ENCODE results near the gene USP3. TPM values are rescaled to one million over a fixed set of nuclear protein-coding genes. Genes with fewer than 3 reads are reported as not detected.
A peak's percentile ranks its signal among the peaks of the same experiment; 100 is the strongest.

Gene USP3
- total and polyA plus RNA-seq, 9 of the 15 experiments (the other 6 are each of a cell fraction or from before 2014, with no cell fraction given): 17.3 to 54.3 (median 34.8) TPM

DNA sequence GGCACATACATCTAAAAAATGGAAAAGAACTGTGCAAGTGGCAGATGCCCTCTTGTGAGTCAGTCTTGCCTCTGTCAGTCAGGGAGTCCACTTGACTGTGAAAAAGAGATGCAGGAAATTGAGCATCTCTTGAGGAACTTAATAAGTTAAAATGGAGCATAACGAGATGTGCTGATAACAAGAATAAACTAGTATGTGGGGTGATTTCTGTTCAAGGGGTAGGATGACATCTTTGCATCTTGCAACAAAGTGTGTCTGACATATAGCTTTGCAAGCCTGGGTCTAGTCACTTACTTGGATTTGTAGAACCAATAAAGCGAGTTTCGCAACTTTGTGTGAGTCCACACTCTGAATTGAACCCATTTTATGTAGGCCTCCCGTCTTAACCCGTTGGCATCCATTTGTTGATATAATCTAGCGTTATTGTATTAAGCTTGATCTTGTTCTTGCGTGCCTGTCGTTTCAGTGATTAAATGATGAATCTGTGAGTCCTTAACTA lies 2.2 kb downstream of the USP3 start (continued):
- TF ChIP-seq MCM5 (IDR thresholded peaks at IDR 0.05; ENCODE audit: low read depth): no peak
- no peak for TF ChIP-seq TEAD2 (tag; IDR thresholded peaks at IDR 0.05)
- no peak for TF ChIP-seq CREBBP (IDR thresholded peaks at IDR 0.05; ENCODE audit: low read depth, low read length)

DNA sequence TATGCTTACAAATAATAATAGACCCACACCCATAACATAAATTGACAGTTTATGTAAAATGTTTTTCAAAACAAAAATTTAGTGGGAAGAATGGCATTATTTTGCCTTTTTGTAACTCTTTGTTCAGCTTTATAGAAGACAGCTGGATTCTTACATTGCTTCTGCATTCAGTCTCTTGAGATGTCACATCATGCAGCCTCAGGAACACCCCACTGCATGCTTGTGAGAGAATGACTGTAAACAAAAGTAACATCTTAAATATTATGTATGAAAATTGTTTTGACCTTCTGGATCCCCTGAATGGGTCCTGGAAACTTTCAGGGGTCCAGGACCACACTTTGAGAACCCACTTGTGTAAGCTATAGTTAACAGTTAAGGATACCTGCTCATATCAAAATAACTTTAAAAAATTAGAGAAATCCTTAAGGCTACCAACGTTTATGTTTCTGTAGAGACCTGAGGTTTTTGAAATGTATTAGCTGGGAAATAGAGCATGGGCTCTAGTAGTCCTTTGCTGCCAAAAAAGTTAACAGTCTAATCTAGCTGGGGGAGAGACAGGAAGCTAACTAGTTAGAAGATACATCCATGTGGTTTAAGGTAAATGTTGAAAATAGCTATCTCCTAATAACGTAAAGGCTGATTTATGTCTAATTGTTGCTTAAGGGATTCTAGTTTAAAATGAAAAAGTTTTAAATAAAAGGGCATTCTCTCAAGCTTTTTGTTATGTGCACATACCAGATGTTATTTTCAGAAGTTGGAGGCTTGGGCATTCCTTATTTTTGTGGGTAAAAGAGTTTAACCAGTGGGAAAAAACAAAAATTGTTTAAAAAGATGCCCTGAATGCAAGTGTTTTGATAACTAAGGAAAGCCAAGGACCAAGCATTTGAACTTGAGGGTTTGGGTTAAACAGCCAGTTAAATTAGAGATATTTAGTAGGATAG lies 3.8 kb downstream of the USP3 start:
- ChIA-PET CTCF (ENCODE audit: low intra/inter-chr PET ratio) (no interaction called here), POLR2A (interaction anchor here (0.6 to 5.4 kb wide), 7 partner anchors 10 to 1135 kb away, joined by 3 to 51 read pairs (median 3); no protein-coding TSS in a partner anchor)
- 5% methylated on average over 2 of the region's 2 CpGs for WGBS (ENCODE audit: insufficient coverage, low coverage, missing lambda C conversion rate)
- DNase-seq (ENCODE audit: extremely low read depth in 1 of 4, low spot score in 3 of 4) (no peak), FAIRE-seq (no peak), ATAC-seq (no peak)
- H2AFZ ChIP-seq (ENCODE audit: low read depth, low read length): no peak overlapping the region
- H3K9ac ChIP-seq (ENCODE audit: insufficient read depth in 1 of 2, low read depth in 2 of 2, low read length in 2 of 2): no peak overlapping the region; a peak in 1 of 4 replicates
- peaks cover 2% of the 10 kb centered on the region for H3K9me1 ChIP-seq (ENCODE audit: control insufficient read depth, insufficient read depth, low read length)
- no TSS peak for BruUV-seq (replicated peaks)
- no peak overlapping the region for H3K27ac ChIP-seq (ENCODE audit: extremely low read depth, low read depth, low read length)
- H3K4me1 ChIP-seq (replicated peaks in 1 of 2; ENCODE audit: control insufficient read depth in 2 of 2, insufficient read depth in 2 of 2, low read length in 2 of 2): peaks cover 20 to 46% of the 10 kb centered on the region in 2 experiments
- H3K36me3 ChIP-seq (ENCODE audit: control insufficient read depth, insufficient read depth, low read length): peaks cover 5% of the 10 kb centered on the region; the same call in 1 of the 3 replicates
- no peaks in the 10 kb centered on the region for H3K27me3 ChIP-seq (ENCODE audit: control insufficient read depth in 2 of 2, insufficient read depth in 2 of 2, low read length in 2 of 2)
- H3K4me2 ChIP-seq (ENCODE audit: insufficient read depth, low read length): no peak overlapping the region; the same call in 1 of the 2 replicates
- H3K79me2 ChIP-seq (ENCODE audit: control insufficient read depth, insufficient read depth, low read length): peaks cover 87% of the 10 kb centered on the region
- intact Hi-C loops (cut with micrococcal nuclease): loop anchor here (5.0 kb wide), 1 partner anchor 49 kb away; no protein-coding TSS in a partner anchor
- no peaks in the 10 kb centered on the region for H3K9me3 ChIP-seq (replicated peaks; ENCODE audit: control insufficient read depth, insufficient read depth, low read depth, low read length)
- in situ Hi-C loops (cut with MboI): no loop called here
- TF ChIP-seq, protein P1, sequence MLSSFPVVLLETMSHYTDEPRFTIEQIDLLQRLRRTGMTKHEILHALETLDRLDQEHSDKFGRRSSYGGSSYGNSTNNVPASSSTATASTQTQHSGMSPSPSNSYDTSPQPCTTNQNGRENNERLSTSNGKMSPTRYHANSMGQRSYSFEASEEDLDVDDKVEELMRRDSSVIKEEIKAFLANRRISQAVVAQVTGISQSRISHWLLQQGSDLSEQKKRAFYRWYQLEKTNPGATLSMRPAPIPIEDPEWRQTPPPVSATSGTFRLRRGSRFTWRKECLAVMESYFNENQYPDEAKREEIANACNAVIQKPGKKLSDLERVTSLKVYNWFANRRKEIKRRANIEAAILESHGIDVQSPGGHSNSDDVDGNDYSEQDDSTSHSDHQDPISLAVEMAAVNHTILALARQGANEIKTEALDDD (IDR thresholded peaks at IDR 0.05): peak; percentile 97
- TF ChIP-seq RBM17 (IDR thresholded peaks at IDR 0.05; ENCODE audit: borderline replicate concordance, low read depth, low read length) (no peak), RBFOX2 (IDR thresholded peaks at IDR 0.05; ENCODE audit: low read depth, low read length) (0 out of 2 replicates have a peak, but pooled peaks have one; percentile 7)
- peaks cover 20% of the 10 kb centered on the region; the same call in 1 of the 2 replicates for H4K20me1 ChIP-seq (replicated peaks; ENCODE audit: control insufficient read depth, insufficient read depth, low read length)
- H3K4me3 ChIP-seq: no peak overlapping the region

Measured in K562 (cell line).